Natural killer cell (primary cell): Measurements from ENCODE around the gene MED17. TPM values are rescaled to one million over a fixed set of nuclear protein-coding genes. Genes with fewer than 3 reads are reported as not detected.
A peak's percentile ranks its signal among the peaks of the same experiment; 100 is the strongest.

Source experiments
- ATAC-seq, 3 donors: fragments of 150-1000 bp in 2 of 3; fragments of 200-7000 bp in 1 of 3; cut with Tn5 transposase; 1 replicate in 1 of 3; 2 replicates in 2 of 3; pipeline ENCODE4 v1.10.0; 2021; ENCODE audit warnings: mild to moderate bottlenecking in 2 of 3, moderate library complexity in 2 of 3
- DNase-seq, 2 donors: peaks; one replicate each; pipeline versions ENCODE4 v3.0.0 to v3.0.0-alpha.2; 2013 to 2021; ENCODE audit warnings: mixed read lengths in 1 of 2
- H3K27ac ChIP-seq: one replicate; pipeline ENCODE4 v1.5.1; 2013; ENCODE audit warnings: mild to moderate bottlenecking, low read length
- H3K27me3 ChIP-seq: one replicate; pipeline ENCODE4 v1.6.1; 2013; ENCODE audit warnings: low read length; ENCODE audit not compliant: control insufficient read depth, insufficient read depth
- H3K36me3 ChIP-seq: one replicate; pipeline ENCODE4 v1.6.1; 2013; ENCODE audit warnings: low read length; ENCODE audit not compliant: control insufficient read depth, insufficient read depth
- H3K4me1 ChIP-seq: one replicate; pipeline ENCODE4 v1.6.1; 2013; ENCODE audit warnings: low read length; ENCODE audit not compliant: control insufficient read depth, insufficient read depth
- H3K4me3 ChIP-seq: one replicate; pipeline ENCODE4 v1.5.1; 2013; ENCODE audit warnings: low read length
- H3K9me3 ChIP-seq: one replicate; pipeline ENCODE4 v1.6.1; 2013; ENCODE audit warnings: low read length; ENCODE audit not compliant: control insufficient read depth, insufficient read depth
- H3K27ac Mint-ChIP-seq, 2 donors: one replicate each; pipeline ENCODE4 v1.8.0; 2022; ENCODE audit warnings: mild to moderate bottlenecking in 2 of 2, mixed read lengths in 2 of 2, moderate library complexity in 1 of 2
- H3K27me3 Mint-ChIP-seq, 2 donors: one replicate each; pipeline ENCODE4 v1.8.0; 2022; ENCODE audit warnings: low read depth in 2 of 2, mixed read lengths in 2 of 2
- H3K36me3 Mint-ChIP-seq: one replicate; pipeline ENCODE4 v1.8.0; 2022; ENCODE audit warnings: mixed read lengths
- H3K4me1 Mint-ChIP-seq, 2 donors: one replicate each; pipeline ENCODE4 v1.8.0; 2022; ENCODE audit warnings: mixed read lengths in 2 of 2
- H3K4me3 Mint-ChIP-seq: one replicate; pipeline ENCODE4 v1.8.0; 2022; ENCODE audit warnings: mild to moderate bottlenecking, moderate library complexity, mixed read lengths
- H3K9me3 Mint-ChIP-seq, 2 donors: one replicate each; pipeline ENCODE4 v1.8.0; 2022; ENCODE audit warnings: mixed read lengths in 2 of 2
- CTCF ChIP-seq: fragments of 200-600 bp; IDR thresholded peaks from one replicate; pipeline ENCODE4 v1.8.0; 2022; ENCODE audit warnings: antibody characterized with exemption
- WGBS: methylation state at CpG from one replicate; pipeline ENCODE4 v1.1.7; 2013; ENCODE audit warnings: missing lambda C conversion rate; ENCODE audit not compliant: insufficient coverage; 5-methylcytosine and 5-hydroxymethylcytosine counted together
- intact Hi-C: fragments of 100-400 bp; cut with micrococcal nuclease; formaldehyde crosslinking; loops from one replicate; pipeline ENCODE4 v1.14.2; 2022
- total RNA-seq, 4 donors: library from RNA; stranded (reverse); fragments of 120-200 nt in 1 of 4; gene quantifications; one replicate each; pipeline versions ENCODE4 v1.2.3 to v1.2.4, GENCODE V29; 2013 to 2022

MED17 gene
- total RNA-seq, 3 donors from 2014 or later (not counting 1 experiment from before 2014, with no cell fraction given), result 48.8 to 71.5 (median 66.4) TPM

- intact Hi-C loops, result no loop called here
- Mint-ChIP-seq H3K36me3 (no peaks in the 10 kb centered on the region), H3K4me3 (no peak overlapping the region), H3K27ac (no peak overlapping the region), H3K4me1 (peaks cover 11 to 28% of the 10 kb centered on the region in 2 donors), H3K27me3 (no peaks in the 10 kb centered on the region), H3K9me3 (no peaks in the 10 kb centered on the region)
- ATAC-seq (no peak), DNase-seq (no peak)
- Histone ChIP-seq H3K4me3 (no peak overlapping the region), H3K4me1 (peaks cover 9% of the 10 kb centered on the region), H3K27me3 (no peaks in the 10 kb centered on the region), H3K36me3 (peaks cover 6% of the 10 kb centered on the region), H3K9me3 (no peaks in the 10 kb centered on the region), H3K27ac (no peak overlapping the region)
- TF ChIP-seq CTCF, result no peak
- 67% methylated on average over 1 of the region's 2 CpGs for WGBS
Measured at GRCh38 chr11:93746101-93746500, 38.0 kb upstream of the MED17 start.

- no peaks in the 10 kb centered on the region for H3K9me3 ChIP-seq
- H3K27ac ChIP-seq, result no peak overlapping the region
- no peaks in the 10 kb centered on the region for H3K27me3 ChIP-seq
- H3K36me3 ChIP-seq, result peaks cover 6% of the 10 kb centered on the region
- peaks cover 6% of the 10 kb centered on the region for H3K4me1 ChIP-seq
- peaks cover 3 to 18% of the 10 kb centered on the region in 2 donors for H3K4me1 Mint-ChIP-seq
- H3K9me3 Mint-ChIP-seq, result no peaks in the 10 kb centered on the region
- DNase-seq, result no peak
- no peak overlapping the region for H3K4me3 ChIP-seq
- WGBS, result no CpG with 5 or more reads among the region's 1 CpG
- no peak overlapping the region for H3K27ac Mint-ChIP-seq
- no peaks in the 10 kb centered on the region for H3K36me3 Mint-ChIP-seq
- no peak overlapping the region for H3K4me3 Mint-ChIP-seq
- no peak for ATAC-seq
- intact Hi-C loops, result no loop called here
- no peaks in the 10 kb centered on the region for H3K27me3 Mint-ChIP-seq
- TF ChIP-seq CTCF, result no peak
Measured at GRCh38 chr11:93747122-93747521, 37.0 kb upstream of the MED17 start.

- no peaks in the 10 kb centered on the region for H3K27me3 Mint-ChIP-seq
- H3K4me3 Mint-ChIP-seq, result no peak overlapping the region
- H3K36me3 ChIP-seq, result peaks cover 22% of the 10 kb centered on the region
- no peaks in the 10 kb centered on the region for H3K9me3 Mint-ChIP-seq
- no CpG with 5 or more reads among the region's 1 CpG for WGBS
- H3K4me1 ChIP-seq, result no peaks in the 10 kb centered on the region
- no peaks in the 10 kb centered on the region for H3K36me3 Mint-ChIP-seq
- no peak for DNase-seq
- no peak overlapping the region for H3K4me3 ChIP-seq
- H3K9me3 ChIP-seq, result no peaks in the 10 kb centered on the region
- no peaks in the 10 kb centered on the region for H3K27me3 ChIP-seq
- intact Hi-C loops, result no loop called here
- TF ChIP-seq CTCF, result no peak
- no peak for ATAC-seq
- no peaks in the 10 kb centered on the region for H3K4me1 Mint-ChIP-seq
- no peak overlapping the region for H3K27ac ChIP-seq
- peak overlapping the region in 1 of 2 donors; percentile 31 for H3K27ac Mint-ChIP-seq
Measured at GRCh38 chr11:93751001-93751400, 33.1 kb upstream of the MED17 start.

GRCh38 chr11:93753241-93753640, 30.8 kb upstream of the MED17 start:
- DNase-seq, result no peak
- no peak for TF ChIP-seq CTCF
- H3K27ac ChIP-seq, result no peak overlapping the region
- H3K9me3 ChIP-seq, result no peaks in the 10 kb centered on the region
- Mint-ChIP-seq H3K27me3 (no peaks in the 10 kb centered on the region), H3K27ac (no peak overlapping the region), H3K4me1 (no peaks in the 10 kb centered on the region), H3K4me3 (no peak overlapping the region), H3K36me3 (no peaks in the 10 kb centered on the region), H3K9me3 (no peaks in the 10 kb centered on the region)
- intact Hi-C loops, result no loop called here
- WGBS, result 100% methylated on average over 1 of the region's 2 CpGs
- ATAC-seq, result no peak
- H3K27me3 ChIP-seq, result no peaks in the 10 kb centered on the region
- H3K4me3 ChIP-seq, result no peak overlapping the region
- H3K36me3 ChIP-seq, result peaks cover 36% of the 10 kb centered on the region
- no peaks in the 10 kb centered on the region for H3K4me1 ChIP-seq
